H1 (cell line): Measurements from ENCODE around the gene ELP1. TPM values are rescaled to one million over a fixed set of nuclear protein-coding genes. Genes with fewer than 3 reads are reported as not detected.

Experiments
- CTCF ChIA-PET: fragments of 300-600 bp; sonication (Branson Sonifier 250); formaldehyde crosslinking; loops from one replicate; lab custom pipeline; 2021; ENCODE audit not compliant: partially characterized antibody; lab: Charles Lee
- POLR2A ChIA-PET: fragments of 300-600 bp; sonication (Branson Sonifier 250); formaldehyde crosslinking; loops from one replicate; lab custom pipeline; 2021; ENCODE audit warnings: inconsistent platforms; ENCODE audit not compliant: partially characterized antibody; lab: Charles Lee
- DNase-seq, 2 experiments: peaks; one replicate each; pipeline versions ENCODE4 v3.0.0 to v3.0.0-alpha.2; 2010 to 2022; ENCODE audit warnings: low spot score in 2 of 2, low read depth in 1 of 2, mixed read lengths in 1 of 2
- FAIRE-seq: peaks from 2 replicates; lab custom pipeline; 2011; peaks lifted over from hg19 to GRCh38; lab: Jason Lieb, UNC
- H2AFZ ChIP-seq: 2 replicates; pipeline ENCODE4 v1.8.1; 2012; ENCODE audit warnings: low read length, inconsistent platforms
- H2AK5ac ChIP-seq: 2 replicates; pipeline ENCODE4 v1.6.1; 2013; ENCODE audit warnings: low read depth, low read length
- H2BK120ac ChIP-seq: replicated peaks from 2 replicates; pipeline ENCODE3; 2013; ENCODE audit warnings: low read depth, low read length, inconsistent platforms
- H2BK12ac ChIP-seq: 2 replicates; pipeline ENCODE4 v1.6.1; 2013; ENCODE audit warnings: low read depth, low read length
- H2BK15ac ChIP-seq: 2 replicates; pipeline ENCODE4 v1.6.1; 2013; ENCODE audit warnings: low read length
- H2BK20ac ChIP-seq: 2 replicates; pipeline ENCODE4 v1.6.1; 2013; ENCODE audit warnings: low read length
- H2BK5ac ChIP-seq: 2 replicates; pipeline ENCODE4 v1.6.1; 2013; ENCODE audit warnings: low read depth, low read length
- H3K14ac ChIP-seq: 2 replicates; pipeline ENCODE4 v1.6.1; 2013; ENCODE audit warnings: inconsistent platforms; ENCODE audit not compliant: insufficient read length
- H3K18ac ChIP-seq: 2 replicates; pipeline ENCODE4 v1.6.1; 2013; ENCODE audit warnings: low read length; ENCODE audit errors: extremely low read depth
- H3K23ac ChIP-seq: 2 replicates; pipeline ENCODE4 v1.6.1; 2013; ENCODE audit warnings: inconsistent platforms; ENCODE audit not compliant: insufficient read length
- H3K23me2 ChIP-seq: 2 replicates; pipeline ENCODE4 v1.6.1; 2013; ENCODE audit warnings: low read depth, low read length
- H3K27ac ChIP-seq: 2 replicates; pipeline ENCODE4 v1.6.1; 2011; ENCODE audit warnings: low read depth, low read length, inconsistent platforms
- H3K27me3 ChIP-seq, 4 experiments: replicated peaks in 1 of 4; 1 replicate in 1 of 4; 2 replicates in 3 of 4; pipeline versions ENCODE4 v1.6.1 to v1.8.1; 2011 to 2013; ENCODE audit warnings: low read length in 3 of 4, mild to moderate bottlenecking in 3 of 4, inconsistent platforms in 2 of 4, mixed read lengths in 2 of 4, moderate library complexity in 1 of 4; ENCODE audit not compliant: control insufficient read depth in 3 of 4, insufficient read depth in 3 of 4; ENCODE audit errors: extremely low read depth in 1 of 4
- H3K36me3 ChIP-seq, 4 experiments: 2 replicates each; pipeline versions ENCODE4 v1.6.1 to v1.8.1; 2011 to 2013; ENCODE audit warnings: mild to moderate bottlenecking in 4 of 4, low read length in 3 of 4, moderate library complexity in 2 of 4, control low read depth in 1 of 4, inconsistent platforms in 1 of 4; ENCODE audit not compliant: insufficient read depth in 4 of 4, control insufficient read depth in 2 of 4
- H3K4ac ChIP-seq: replicated peaks from 2 replicates; pipeline ENCODE3; 2013; ENCODE audit warnings: low read length, low read depth, mixed read lengths, inconsistent platforms; ENCODE audit not compliant: insufficient read length
- H3K4me1 ChIP-seq, 4 experiments: replicated peaks in 1 of 4; 1 replicate in 1 of 4; 2 replicates in 3 of 4; pipeline versions ENCODE4 v1.6.1 to v1.8.1; 2011 to 2013; ENCODE audit warnings: low read length in 3 of 4, inconsistent platforms in 2 of 4, mixed read lengths in 1 of 4; ENCODE audit not compliant: insufficient read depth in 4 of 4, control insufficient read depth in 3 of 4
- H3K4me2 ChIP-seq, 2 experiments: 2 replicates each; pipeline versions ENCODE4 v1.6.1 to v1.8.1; 2011 to 2013; ENCODE audit warnings: low read depth in 2 of 2, low read length in 2 of 2, control low read depth in 1 of 2, inconsistent platforms in 1 of 2, mild to moderate bottlenecking in 1 of 2; ENCODE audit not compliant: insufficient read depth in 1 of 2
- H3K4me3 ChIP-seq, 4 experiments: fragments of 200-600, 300-600 bp in 1 of 4; sonication (generic), shearing (Covaris generic), sonication (Bioruptor Twin) in 1 of 4; 2 replicates each; pipeline versions ENCODE4 v1.5.1 to v1.8.1; 2011 to 2016; ENCODE audit warnings: low read length in 4 of 4, low read depth in 3 of 4, control low read depth in 2 of 4, inconsistent platforms in 2 of 4, mild to moderate bottlenecking in 2 of 4, mixed read lengths in 1 of 4, moderate library complexity in 1 of 4; ENCODE audit not compliant: insufficient read depth in 2 of 4; ENCODE audit errors: extremely low read depth in 1 of 4
- H3K56ac ChIP-seq: replicated peaks from 2 replicates; pipeline ENCODE3; 2013; ENCODE audit warnings: low read depth, mild to moderate bottlenecking, mixed read lengths, low read length, inconsistent platforms; ENCODE audit not compliant: insufficient read length
- H3K79me1 ChIP-seq: 2 replicates; pipeline ENCODE4 v1.6.1; 2013; ENCODE audit warnings: low read depth, low read length, control low read depth
- H3K79me2 ChIP-seq, 2 experiments: 2 replicates each; pipeline versions ENCODE4 v1.6.1 to v1.8.1; 2012 to 2013; ENCODE audit warnings: low read length in 2 of 2, mild to moderate bottlenecking in 2 of 2, inconsistent platforms in 1 of 2; ENCODE audit not compliant: insufficient read depth in 2 of 2, control insufficient read depth in 1 of 2
- H3K9ac ChIP-seq, 4 experiments: replicated peaks in 1 of 4; 1 replicate in 1 of 4; 2 replicates in 3 of 4; pipeline versions ENCODE4 v1.6.1 to v1.8.1; 2011 to 2013; ENCODE audit warnings: low read depth in 3 of 4, low read length in 3 of 4, control low read depth in 2 of 4, mild to moderate bottlenecking in 2 of 4, moderate library complexity in 2 of 4, inconsistent platforms in 1 of 4; ENCODE audit errors: extremely low read depth in 1 of 4
- H3K9me3 ChIP-seq, 2 experiments: 2 replicates each; pipeline versions ENCODE4 v1.6.1 to v1.8.1; 2012 to 2013; ENCODE audit warnings: mild to moderate bottlenecking in 2 of 2, moderate library complexity in 2 of 2, control low read depth in 1 of 2, inconsistent platforms in 1 of 2, low read depth in 1 of 2, low read length in 1 of 2, mixed read lengths in 1 of 2; ENCODE audit not compliant: insufficient read depth in 2 of 2
- H4K20me1 ChIP-seq, 2 experiments: replicated peaks in 1 of 2; 2 replicates each; pipeline versions ENCODE3 to v1.8.1; 2011 to 2013; ENCODE audit warnings: inconsistent platforms in 2 of 2, low read length in 2 of 2, mild to moderate bottlenecking in 1 of 2; ENCODE audit not compliant: insufficient read depth in 2 of 2, control insufficient read depth in 1 of 2
- H4K5ac ChIP-seq: 2 replicates; pipeline ENCODE4 v1.6.1; 2013; ENCODE audit warnings: low read length, low read depth, mixed read lengths, inconsistent platforms; ENCODE audit not compliant: insufficient read length
- H4K8ac ChIP-seq: 2 replicates; pipeline ENCODE4 v1.8.0; 2013; ENCODE audit warnings: mild to moderate bottlenecking, moderate library complexity, low read length, inconsistent platforms; ENCODE audit not compliant: insufficient read depth; ENCODE audit errors: extremely low read depth
- H4K91ac ChIP-seq: replicated peaks from 2 replicates; pipeline ENCODE3; 2013; ENCODE audit warnings: low read length, mixed read lengths, inconsistent platforms; ENCODE audit not compliant: insufficient read length
- ASH2L ChIP-seq: fragments of 200-600, 300-600 bp; sonication (generic); IDR thresholded peaks from one replicate; pipeline ENCODE4 v1.7.1; 2017; ENCODE audit warnings: low read length
- CEBPB ChIP-seq: IDR thresholded peaks from 2 replicates; pipeline ENCODE4 v1.6.1; 2012; ENCODE audit warnings: low read depth, low read length
- CHD1 ChIP-seq: IDR thresholded peaks from 2 replicates; pipeline ENCODE4 v1.6.1; 2012; ENCODE audit warnings: low read depth, low read length, improper control_type of control experiment
- CHD2 ChIP-seq: IDR thresholded peaks from 2 replicates; pipeline ENCODE4 v1.6.1; 2012; ENCODE audit warnings: low read length, improper control_type of control experiment
- CREB1 ChIP-seq: IDR thresholded peaks from 2 replicates; pipeline ENCODE4 v1.6.1; 2012; ENCODE audit warnings: inconsistent platforms
- E2F6 ChIP-seq: IDR thresholded peaks from 2 replicates; pipeline ENCODE4 v1.6.1; 2012; ENCODE audit warnings: inconsistent platforms
- GTF2F1 ChIP-seq: IDR thresholded peaks from 2 replicates; pipeline ENCODE4 v1.6.1; 2012; ENCODE audit warnings: low read depth, low read length, improper control_type of control experiment, borderline replicate concordance
- JUND ChIP-seq: IDR thresholded peaks from 2 replicates; pipeline ENCODE4 v1.6.1; 2011; ENCODE audit warnings: mild to moderate bottlenecking, improper control_type of control experiment, low read length
- KDM5A ChIP-seq: fragments of 200-600 bp; IDR thresholded peaks from 2 replicates; pipeline ENCODE4 v1.7.1; 2012; ENCODE audit warnings: mild to moderate bottlenecking, low read length, inconsistent platforms, mixed read lengths
- MAFK ChIP-seq: IDR thresholded peaks from 2 replicates; pipeline ENCODE4 v1.6.1; 2012; ENCODE audit warnings: low read depth, mild to moderate bottlenecking, improper control_type of control experiment, low read length
- SIRT6 ChIP-seq: IDR thresholded peaks from one replicate; pipeline ENCODE4 v1.7.1; 2012; ENCODE audit warnings: low read length, inconsistent platforms
- TAF1 ChIP-seq: IDR thresholded peaks from 2 replicates; pipeline ENCODE4 v1.6.1; 2011; ENCODE audit warnings: mild to moderate bottlenecking, low read depth, low read length
- YY1 ChIP-seq: IDR thresholded peaks from 2 replicates; pipeline ENCODE4 v1.6.1; 2011; ENCODE audit warnings: low read depth, mild to moderate bottlenecking, low read length
- WGBS, 2 experiments: shearing (Covaris generic) in 1 of 2; methylation state at CpG; one replicate each; pipeline versions ENCODE4 v1.1.6 to v1.1.7; 2013 to 2015; ENCODE audit warnings: low lambda C conversion rate in 2 of 2, mixed read lengths in 2 of 2, inconsistent platforms in 1 of 2, low coverage in 1 of 2, missing lambda C conversion rate in 1 of 2; ENCODE audit not compliant: insufficient replicate concordance in 2 of 2, insufficient coverage in 1 of 2, insufficient read length in 1 of 2; ENCODE audit errors: extremely low coverage in 1 of 2, missing lambda C conversion rate in 1 of 2; 5-methylcytosine and 5-hydroxymethylcytosine counted together
- polyA plus RNA-seq, 7 experiments: library from polyadenylated mRNA; depleted of rRNA in 3 of 7; stranded (reverse) in 5 of 7; unstranded in 2 of 7; fragments of >200 nt in 5 of 7; fragments of 200-250 nt in 2 of 7; gene quantifications; 1 replicate in 5 of 7; 2 replicates in 1 of 7; 4 replicates in 1 of 7; pipeline versions ENCODE4 v1.2.1 to v1.2.3, GENCODE V29; 2011 to 2013; ENCODE audit warnings: missing spikeins in 2 of 7, mixed read lengths in 2 of 7
- total RNA-seq: library from RNA; stranded (reverse); fragmentation: NEBNext Ultra II Directional; extraction: Animal tissue kit (Norgen Biotek cat#: 25700); gene quantifications from 2 replicates; pipeline ENCODE4 v1.2.1, GENCODE V29; 2021
- TF ChIP-seq, protein P1 (sequence below): IDR thresholded peaks from 2 replicates; pipeline ENCODE4 v1.6.1; 2012; ENCODE audit warnings: inconsistent platforms

Gene ELP1
- total and polyA plus RNA-seq, 2 of the 8 experiments (the other 6 are each of a cell fraction or from before 2014, with no cell fraction given) = 13.9 to 31.3 TPM

- no peak overlapping the region for H2BK12ac ChIP-seq
- no peak overlapping the region for H3K4me2 ChIP-seq
- no peak overlapping the region for H2BK20ac ChIP-seq
- no peak overlapping the region for H3K18ac ChIP-seq
- H3K36me3 ChIP-seq = peaks cover 6 to 35% (median 18%) of the 10 kb centered on the region in 4 experiments
- no peaks in the 10 kb centered on the region for H3K4me1 ChIP-seq
- DNase-seq (no peak), FAIRE-seq (no peak)
- 90% methylated on average over 1 of the region's 1 CpG; no CpG with 5 or more reads in 1 of the 2 experiments for whole genome bisulfite sequencing, 2 experiments
- no peak overlapping the region for H3K4me3 ChIP-seq
- H4K8ac ChIP-seq = no peak overlapping the region
- no peak overlapping the region for H2BK5ac ChIP-seq
- no peaks in the 10 kb centered on the region for H3K23me2 ChIP-seq
- H3K56ac ChIP-seq = no peak overlapping the region
- no peak overlapping the region for H3K23ac ChIP-seq
- POLR2A ChIA-PET = no interaction called here
- CTCF ChIA-PET = interaction anchor here (0.7 to 1.2 kb wide), 2 partner anchors 69 to 315 kb away, joined by 3 to 4 read pairs; no protein-coding TSS in a partner anchor
- no peak overlapping the region for H2AK5ac ChIP-seq
- H2BK120ac ChIP-seq = no peak overlapping the region
- H3K27me3 ChIP-seq = no peaks in the 10 kb centered on the region
- H3K79me1 ChIP-seq = no peaks in the 10 kb centered on the region
- H3K27ac ChIP-seq = no peak overlapping the region
- H3K9me3 ChIP-seq = no peaks in the 10 kb centered on the region
- H2BK15ac ChIP-seq = no peak overlapping the region
- H3K79me2 ChIP-seq = no peaks in the 10 kb centered on the region
- no peak overlapping the region for H4K5ac ChIP-seq
- H3K4ac ChIP-seq = no peak overlapping the region
- H4K91ac ChIP-seq = no peak overlapping the region
- no peaks in the 10 kb centered on the region for H4K20me1 ChIP-seq
- H3K9ac ChIP-seq = no peak overlapping the region
- no peak overlapping the region for H2AFZ ChIP-seq
- H3K14ac ChIP-seq = no peak overlapping the region
- TF ChIP-seq CEBPB = no peak
- TF ChIP-seq E2F6 = no peak
- TF ChIP-seq SIRT6 = no peak
- TF ChIP-seq YY1 = no peak
- no peak for TF ChIP-seq JUND
- TF ChIP-seq CHD1 = no peak
- no peak for TF ChIP-seq KDM5A
- no peak for TF ChIP-seq TAF1
- TF ChIP-seq, protein P1, sequence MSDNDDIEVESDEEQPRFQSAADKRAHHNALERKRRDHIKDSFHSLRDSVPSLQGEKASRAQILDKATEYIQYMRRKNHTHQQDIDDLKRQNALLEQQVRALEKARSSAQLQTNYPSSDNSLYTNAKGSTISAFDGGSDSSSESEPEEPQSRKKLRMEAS = no peak
- TF ChIP-seq CREB1 = no peak
- no peak for TF ChIP-seq ASH2L
- no peak for TF ChIP-seq CHD2
- no peak for TF ChIP-seq MAFK
- no peak for TF ChIP-seq GTF2F1
Observed at GRCh38 chr9:108885643-108886348, 48.1 kb downstream of the ELP1 start.
